Endothelial cell of coronary artery (primary cell): ENCODE measurements around the gene ANKRD7. TPM values are rescaled to one million over a fixed set of nuclear protein-coding genes. Genes with fewer than 3 reads are reported as not detected.

Experiments used
- total RNA-seq: library from RNA; depleted of rRNA; stranded (reverse); fragments of >200 nt; gene quantifications from 2 replicates; pipeline ENCODE4 v1.2.3, GENCODE V29; 2014

ANKRD7 gene
- total RNA-seq, result 0.18 and 0.19 TPM in 2 replicates

GRCh38 chr7:118224521-118224920 lies at the start of gene ANKRD7:
Gene ANKRD7 (plus strand): TSS chr7:118224704. CDS start chr7:118224831, 127 bp downstream.

GRCh38 chr7:118183786-118184564 lies 40.5 kb upstream of the ANKRD7 start, which contains the start of gene LSM8:
Gene LSM8 (plus strand): TSS chr7:118184164. CDS start chr7:118184224, 60 bp downstream.

Other genes starting within 250 kb of the ANKRD7 start
- 40.5 and 47.9 TPM in 2 replicates for gene LSM8, start 40.5 kb upstream of the ANKRD7 start, total RNA-seq